ENCODE data around the gene ETV6.

Gene ETV6

GRCh38 chr12:11645391-11645790 is 4.1 kb upstream of the ETV6 start:
- Histone ChIP-seq H3K36me3 (ENCODE audit: insufficient read depth) (no peaks in the 10 kb centered on the region), H3K9ac (no peak overlapping the region), H3K27ac (no peak overlapping the region), H4K20me1 (ENCODE audit: insufficient read depth) (no peaks in the 10 kb centered on the region), H3K4me2 (no peak overlapping the region), H3K79me2 (ENCODE audit: insufficient read depth, low read depth) (peaks cover under 1% of the 10 kb centered on the region; the same call in 1 of the 2 replicates), H2AFZ (ENCODE audit: low read depth) (no peak overlapping the region), H3K4me3 (IDR thresholded peaks at IDR 0.05; ENCODE audit: insufficient read depth, low read depth, low read length) (no peak overlapping the region), H3K4me1 (ENCODE audit: low read depth, poor library complexity, severe bottlenecking) (peaks cover 7% of the 10 kb centered on the region), H3K27me3 (ENCODE audit: insufficient read depth, low read depth) (no peaks in the 10 kb centered on the region)
- TF ChIP-seq, protein P1, sequence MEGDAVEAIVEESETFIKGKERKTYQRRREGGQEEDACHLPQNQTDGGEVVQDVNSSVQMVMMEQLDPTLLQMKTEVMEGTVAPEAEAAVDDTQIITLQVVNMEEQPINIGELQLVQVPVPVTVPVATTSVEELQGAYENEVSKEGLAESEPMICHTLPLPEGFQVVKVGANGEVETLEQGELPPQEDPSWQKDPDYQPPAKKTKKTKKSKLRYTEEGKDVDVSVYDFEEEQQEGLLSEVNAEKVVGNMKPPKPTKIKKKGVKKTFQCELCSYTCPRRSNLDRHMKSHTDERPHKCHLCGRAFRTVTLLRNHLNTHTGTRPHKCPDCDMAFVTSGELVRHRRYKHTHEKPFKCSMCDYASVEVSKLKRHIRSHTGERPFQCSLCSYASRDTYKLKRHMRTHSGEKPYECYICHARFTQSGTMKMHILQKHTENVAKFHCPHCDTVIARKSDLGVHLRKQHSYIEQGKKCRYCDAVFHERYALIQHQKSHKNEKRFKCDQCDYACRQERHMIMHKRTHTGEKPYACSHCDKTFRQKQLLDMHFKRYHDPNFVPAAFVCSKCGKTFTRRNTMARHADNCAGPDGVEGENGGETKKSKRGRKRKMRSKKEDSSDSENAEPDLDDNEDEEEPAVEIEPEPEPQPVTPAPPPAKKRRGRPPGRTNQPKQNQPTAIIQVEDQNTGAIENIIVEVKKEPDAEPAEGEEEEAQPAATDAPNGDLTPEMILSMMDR (conservative IDR thresholded peaks at IDR 0.05; ENCODE audit: low read depth, low read length): no peak

- Histone ChIP-seq H3K4me2 (peak overlapping the region; percentile 62), H2AFZ (ENCODE audit: low read depth) (peak overlapping the region; percentile 70), H3K79me2 (ENCODE audit: insufficient read depth, low read depth) (peaks cover 27% of the 10 kb centered on the region; the same call in 1 of the 2 replicates), H3K36me3 (ENCODE audit: insufficient read depth) (no peaks in the 10 kb centered on the region), H3K4me3 (IDR thresholded peaks at IDR 0.05; ENCODE audit: insufficient read depth, low read depth, low read length) (no peak overlapping the region), H4K20me1 (ENCODE audit: insufficient read depth) (no peaks in the 10 kb centered on the region), H3K27ac (peak overlapping the region; percentile 93), H3K4me1 (ENCODE audit: low read depth, poor library complexity, severe bottlenecking) (peaks cover 14% of the 10 kb centered on the region), H3K9ac (peak overlapping the region; percentile 93), H3K27me3 (ENCODE audit: insufficient read depth, low read depth) (no peaks in the 10 kb centered on the region)
- TF ChIP-seq, protein P1 (conservative IDR thresholded peaks at IDR 0.05; ENCODE audit: low read depth, low read length): no peak
These were observed 711 bp upstream of the ETV6 start for GRCh38 chr12:11648514-11649412.

DNA sequence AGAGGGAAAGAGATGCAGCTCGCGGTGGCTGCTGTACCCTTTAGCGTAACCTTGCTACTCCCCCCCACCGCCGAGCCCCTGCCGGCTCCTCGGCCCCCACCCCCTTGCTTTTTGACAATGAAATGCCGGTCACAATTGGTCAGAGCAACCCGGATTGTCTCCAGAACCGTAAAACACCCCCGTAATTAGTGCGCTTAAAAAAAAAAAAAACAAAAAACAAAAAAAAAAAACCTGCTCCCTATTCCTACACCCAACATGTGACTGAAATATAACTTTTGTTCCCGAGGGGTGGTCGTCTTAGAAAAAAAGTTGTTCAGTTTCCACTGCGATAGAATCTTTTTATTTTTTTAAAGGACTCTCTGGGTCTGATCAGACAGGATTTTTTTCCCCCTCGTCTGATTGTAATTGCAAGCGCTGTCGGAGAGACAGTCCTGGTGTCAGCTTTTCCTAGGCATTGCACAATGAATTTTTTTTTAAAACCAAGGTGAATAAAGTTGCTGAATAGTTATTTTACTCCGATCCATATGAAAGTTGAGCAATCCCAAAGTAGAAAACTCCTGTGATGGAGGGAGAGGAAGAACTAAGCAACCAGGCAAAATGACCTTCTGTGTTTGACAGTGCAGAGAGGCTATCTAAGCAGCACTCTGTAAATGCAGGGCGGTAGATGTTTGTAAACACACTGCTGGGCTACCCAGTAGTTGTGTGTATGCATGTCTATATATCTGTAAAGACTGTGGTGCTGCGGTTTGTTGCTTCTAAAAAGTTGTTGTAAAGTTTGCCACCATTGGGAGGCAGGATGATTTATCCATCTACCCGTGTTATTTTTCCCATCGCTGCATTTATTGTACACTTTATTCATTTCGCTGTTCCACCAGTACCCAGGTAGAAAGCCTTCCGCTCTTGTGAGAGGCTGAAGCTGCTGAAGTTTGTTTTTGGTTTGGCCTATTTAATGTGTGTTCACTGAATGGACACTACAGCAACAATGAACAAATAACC is 1.1 kb downstream of the ETV6 start:
- H4K20me1 ChIP-seq (ENCODE audit: insufficient read depth): no peaks in the 10 kb centered on the region
- peak overlapping the region; percentile 93 for H3K27ac ChIP-seq
- no peaks in the 10 kb centered on the region for H3K36me3 ChIP-seq (ENCODE audit: insufficient read depth)
- H3K9ac ChIP-seq: peak overlapping the region; percentile 85
- H3K27me3 ChIP-seq (ENCODE audit: insufficient read depth, low read depth): no peaks in the 10 kb centered on the region
- H3K4me2 ChIP-seq: peak overlapping the region; percentile 82
- TF ChIP-seq, protein P1 (conservative IDR thresholded peaks at IDR 0.05; ENCODE audit: low read depth, low read length): no peak
- peaks cover 14% of the 10 kb centered on the region for H3K4me1 ChIP-seq (ENCODE audit: low read depth, poor library complexity, severe bottlenecking)
- H3K4me3 ChIP-seq (IDR thresholded peaks at IDR 0.05; ENCODE audit: insufficient read depth, low read depth, low read length): no peak overlapping the region
- H3K79me2 ChIP-seq (ENCODE audit: insufficient read depth, low read depth): peaks cover 35% of the 10 kb centered on the region; the same call in 1 of the 2 replicates
- peak overlapping the region; percentile 22; the same call in 1 of the 2 replicates for H2AFZ ChIP-seq (ENCODE audit: low read depth)

- no peak overlapping the region; the same call in 1 of the 2 replicates for H3K27ac ChIP-seq
- no peaks in the 10 kb centered on the region for H4K20me1 ChIP-seq (ENCODE audit: insufficient read depth)
- H3K36me3 ChIP-seq (ENCODE audit: insufficient read depth): no peaks in the 10 kb centered on the region
- H2AFZ ChIP-seq (ENCODE audit: low read depth): no peak overlapping the region
- H3K4me3 ChIP-seq (IDR thresholded peaks at IDR 0.05; ENCODE audit: insufficient read depth, low read depth, low read length): no peak overlapping the region
- peaks cover 14% of the 10 kb centered on the region for H3K4me1 ChIP-seq (ENCODE audit: low read depth, poor library complexity, severe bottlenecking)
- TF ChIP-seq, protein P1 (conservative IDR thresholded peaks at IDR 0.05; ENCODE audit: low read depth, low read length): no peak
- H3K4me2 ChIP-seq: peak overlapping the region; percentile 82
- H3K79me2 ChIP-seq (ENCODE audit: insufficient read depth, low read depth): peaks cover 35% of the 10 kb centered on the region; the same call in 1 of the 2 replicates
- no peaks in the 10 kb centered on the region for H3K27me3 ChIP-seq (ENCODE audit: insufficient read depth, low read depth)
- H3K9ac ChIP-seq: peak overlapping the region; percentile 85; the same call in 1 of the 2 replicates
These were observed 1.9 kb downstream of the ETV6 start for GRCh38 chr12:11651381-11651780.

Measured in KMS-11 (cell line).